ENCODE data around the gene SLC10A3.
A peak's percentile ranks its signal among the peaks of the same experiment; 100 is the strongest.
"Not testable (repeated sequence)": the region's sequence is repeated elsewhere in the genome, so short reads cannot be mapped to it uniquely, and the experiment has no call there.

The SLC10A3 gene

GRCh38 chrX:154502989-154503388 lies 12.6 kb upstream of the SLC10A3 start:
- no peak overlapping the region for H3K27ac ChIP-seq
- TF ChIP-seq CTCF (conservative IDR thresholded peaks at IDR 0.05; ENCODE audit: low read depth) = no peak
- CTCF ChIA-PET = no interaction called here
- no peak for DNase-seq (ENCODE audit: low spot score)
- POLR2A ChIA-PET (ENCODE audit: low non-redundant PET) = no interaction called here

- H3K27ac ChIP-seq = no peak overlapping the region
- ChIA-PET POLR2A (ENCODE audit: low non-redundant PET) (no interaction called here), CTCF (no interaction called here)
- DNase-seq (ENCODE audit: low spot score) = no peak
- no peak for TF ChIP-seq CTCF (conservative IDR thresholded peaks at IDR 0.05; ENCODE audit: low read depth)
These were observed 11.7 kb upstream of the SLC10A3 start for GRCh38 chrX:154502098-154502497.

- DNase-seq (ENCODE audit: low spot score); CTCF ChIA-PET; POLR2A ChIA-PET (ENCODE audit: low non-redundant PET); H3K27ac ChIP-seq: not testable (repeated sequence)
These were observed 11.0 kb upstream of the SLC10A3 start for GRCh38 chrX:154501423-154501822.

GRCh38 chrX:154496591-154497137 lies 6.2 kb upstream of the SLC10A3 start:
- POLR2A ChIA-PET (ENCODE audit: low non-redundant PET) = interaction anchor here (0.7 kb wide), 1 partner anchor 265 kb away, joined by 3 read pairs; no protein-coding TSS in a partner anchor

GRCh38 chrX:154495472-154495922 lies 5.1 kb upstream of the SLC10A3 start:
- no peak for TF ChIP-seq CTCF (conservative IDR thresholded peaks at IDR 0.05; ENCODE audit: low read depth)

More at GRCh38 chrX:154496591-154497137, 6.2 kb upstream of the SLC10A3 start:
- DNase-seq (ENCODE audit: low spot score); H3K27ac ChIP-seq; CTCF ChIA-PET: not testable (repeated sequence)

GRCh38 chrX:154494715-154495114 lies 4.3 kb upstream of the SLC10A3 start:
- no peak for TF ChIP-seq CTCF (conservative IDR thresholded peaks at IDR 0.05; ENCODE audit: low read depth)
- ChIA-PET POLR2A (ENCODE audit: low non-redundant PET) (no interaction called here), CTCF (no interaction called here)
- no peak overlapping the region for H3K27ac ChIP-seq
- no peak for DNase-seq (ENCODE audit: low spot score)

More at GRCh38 chrX:154495472-154495922, 5.1 kb upstream of the SLC10A3 start:
- no peak overlapping the region for H3K27ac ChIP-seq
- ChIA-PET CTCF (no interaction called here), POLR2A (ENCODE audit: low non-redundant PET) (no interaction called here)
- DNase-seq (ENCODE audit: low spot score) = no peak

- DNase-seq (ENCODE audit: low spot score) = no peak
- H3K27ac ChIP-seq = peak overlapping the region; percentile 83
These were observed 412 bp downstream of the SLC10A3 start for GRCh38 chrX:154490021-154490413.

More at GRCh38 chrX:154490021-154490413, 412 bp downstream of the SLC10A3 start:
- CTCF ChIA-PET = interaction anchor here (0.9 kb wide), 1 partner anchor 116 kb away, joined by 3 read pairs; no protein-coding TSS in a partner anchor
- POLR2A ChIA-PET (ENCODE audit: low non-redundant PET) = interaction anchor here (0.9 to 1.6 kb wide), 2 partner anchors 26 to 37 kb away, joined by 3 to 5 read pairs; partner anchors contain the start of gene FAM3A
- no peak for TF ChIP-seq CTCF (conservative IDR thresholded peaks at IDR 0.05; ENCODE audit: low read depth)
